Measurements from ENCODE around the gene MME.
A peak's percentile ranks its signal among the peaks of the same experiment; 100 is the strongest.
"Not testable (repeated sequence)": the region's sequence is repeated elsewhere in the genome, so short reads cannot be mapped to it uniquely, and the experiment has no call there.

Gene MME

GRCh38 chr3:155106119-155106518, 26.0 kb downstream of the MME start:
- Histone ChIP-seq H3K36me3 (ENCODE audit: insufficient read depth, low read length) (peaks cover 4% of the 10 kb centered on the region; the same call in 1 of the 2 replicates), H3K4me1 (ENCODE audit: control insufficient read depth, insufficient read depth, low read length, unreplicated experiment) (peaks cover 18% of the 10 kb centered on the region), H3K79me2 (ENCODE audit: control insufficient read depth, insufficient read depth, low read length, unreplicated experiment) (no peaks in the 10 kb centered on the region), H3K4me3 (ENCODE audit: low read depth, low read length) (no peak overlapping the region), H2AFZ (ENCODE audit: low read length, unreplicated experiment) (no peak overlapping the region), H3K27me3 (ENCODE audit: insufficient read depth, low read length) (no peaks in the 10 kb centered on the region), H3K27ac (ENCODE audit: low read depth, low read length) (no peak overlapping the region)

GRCh38 chr3:155110022-155110421, 29.9 kb downstream of the MME start:
- no peak overlapping the region for H3K27ac ChIP-seq (ENCODE audit: low read depth, low read length)
- H3K36me3 ChIP-seq (ENCODE audit: insufficient read depth, low read length): no peaks in the 10 kb centered on the region
- H3K27me3 ChIP-seq (ENCODE audit: insufficient read depth, low read length): no peaks in the 10 kb centered on the region
- H2AFZ ChIP-seq (ENCODE audit: low read length, unreplicated experiment): no peak overlapping the region
- no peaks in the 10 kb centered on the region for H3K4me1 ChIP-seq (ENCODE audit: control insufficient read depth, insufficient read depth, low read length, unreplicated experiment)
- H3K79me2 ChIP-seq (ENCODE audit: control insufficient read depth, insufficient read depth, low read length, unreplicated experiment): no peaks in the 10 kb centered on the region
- no peak overlapping the region for H3K4me3 ChIP-seq (ENCODE audit: low read depth, low read length)

GRCh38 chr3:155110996-155111901, 31.1 kb downstream of the MME start:
- no peaks in the 10 kb centered on the region for H3K27me3 ChIP-seq (ENCODE audit: insufficient read depth, low read length)
- no peaks in the 10 kb centered on the region for H3K4me1 ChIP-seq (ENCODE audit: control insufficient read depth, insufficient read depth, low read length, unreplicated experiment)
- H3K27ac ChIP-seq (ENCODE audit: low read depth, low read length): no peak overlapping the region
- H3K79me2 ChIP-seq (ENCODE audit: control insufficient read depth, insufficient read depth, low read length, unreplicated experiment): no peaks in the 10 kb centered on the region
- no peak overlapping the region for H3K4me3 ChIP-seq (ENCODE audit: low read depth, low read length)
- no peak overlapping the region for H2AFZ ChIP-seq (ENCODE audit: low read length, unreplicated experiment)
- no peaks in the 10 kb centered on the region for H3K36me3 ChIP-seq (ENCODE audit: insufficient read depth, low read length)

- no peak overlapping the region for H3K4me3 ChIP-seq (ENCODE audit: low read depth, low read length)
Measured at GRCh38 chr3:155111971-155112370, 31.9 kb downstream of the MME start.

GRCh38 chr3:155112661-155113389, 32.7 kb downstream of the MME start:
- no peak overlapping the region for H3K4me3 ChIP-seq (ENCODE audit: low read depth, low read length)
- peaks cover 2% of the 10 kb centered on the region; the same call in 1 of the 2 replicates for H3K36me3 ChIP-seq (ENCODE audit: insufficient read depth, low read length)
- no peak overlapping the region for H3K27ac ChIP-seq (ENCODE audit: low read depth, low read length)
- H3K79me2 ChIP-seq (ENCODE audit: control insufficient read depth, insufficient read depth, low read length, unreplicated experiment): no peaks in the 10 kb centered on the region
- no peak overlapping the region for H2AFZ ChIP-seq (ENCODE audit: low read length, unreplicated experiment)
- no peaks in the 10 kb centered on the region for H3K27me3 ChIP-seq (ENCODE audit: insufficient read depth, low read length)
- H3K4me1 ChIP-seq (ENCODE audit: control insufficient read depth, insufficient read depth, low read length, unreplicated experiment): peaks cover 5% of the 10 kb centered on the region

More at GRCh38 chr3:155111971-155112370, 31.9 kb downstream of the MME start:
- H2AFZ ChIP-seq (ENCODE audit: low read length, unreplicated experiment): no peak overlapping the region
- H3K36me3 ChIP-seq (ENCODE audit: insufficient read depth, low read length): no peaks in the 10 kb centered on the region
- peaks cover 1% of the 10 kb centered on the region for H3K4me1 ChIP-seq (ENCODE audit: control insufficient read depth, insufficient read depth, low read length, unreplicated experiment)
- H3K79me2 ChIP-seq (ENCODE audit: control insufficient read depth, insufficient read depth, low read length, unreplicated experiment): no peaks in the 10 kb centered on the region
- no peak overlapping the region for H3K27ac ChIP-seq (ENCODE audit: low read depth, low read length)
- H3K27me3 ChIP-seq (ENCODE audit: insufficient read depth, low read length): no peaks in the 10 kb centered on the region

GRCh38 chr3:155124745-155125144, 44.6 kb downstream of the MME start:
- not testable (repeated sequence) for H3K79me2 ChIP-seq (ENCODE audit: control insufficient read depth, insufficient read depth, low read length, unreplicated experiment); H3K4me3 ChIP-seq (ENCODE audit: low read depth, low read length); H3K27ac ChIP-seq (ENCODE audit: low read depth, low read length); H3K36me3 ChIP-seq (ENCODE audit: insufficient read depth, low read length); H2AFZ ChIP-seq (ENCODE audit: low read length, unreplicated experiment); H3K4me1 ChIP-seq (ENCODE audit: control insufficient read depth, insufficient read depth, low read length, unreplicated experiment); H3K27me3 ChIP-seq (ENCODE audit: insufficient read depth, low read length)

GRCh38 chr3:155129396-155129795, 49.3 kb downstream of the MME start:
- no peak overlapping the region for H3K4me3 ChIP-seq (ENCODE audit: low read depth, low read length)
- peaks cover 12% of the 10 kb centered on the region for H3K4me1 ChIP-seq (ENCODE audit: control insufficient read depth, insufficient read depth, low read length, unreplicated experiment)
- no peaks in the 10 kb centered on the region for H3K79me2 ChIP-seq (ENCODE audit: control insufficient read depth, insufficient read depth, low read length, unreplicated experiment)
- H2AFZ ChIP-seq (ENCODE audit: low read length, unreplicated experiment): no peak overlapping the region
- no peak overlapping the region for H3K27ac ChIP-seq (ENCODE audit: low read depth, low read length)
- no peaks in the 10 kb centered on the region for H3K27me3 ChIP-seq (ENCODE audit: insufficient read depth, low read length)
- peaks cover 9% of the 10 kb centered on the region for H3K36me3 ChIP-seq (ENCODE audit: insufficient read depth, low read length)

- H3K4me1 ChIP-seq (ENCODE audit: control insufficient read depth, insufficient read depth, low read length, unreplicated experiment): peaks cover 12% of the 10 kb centered on the region
Measured at GRCh38 chr3:155130001-155130400, 49.9 kb downstream of the MME start.

GRCh38 chr3:155131104-155131503, 51.0 kb downstream of the MME start:
- Histone ChIP-seq H2AFZ (ENCODE audit: low read length, unreplicated experiment) (no peak overlapping the region), H3K79me2 (ENCODE audit: control insufficient read depth, insufficient read depth, low read length, unreplicated experiment) (no peaks in the 10 kb centered on the region), H3K4me1 (ENCODE audit: control insufficient read depth, insufficient read depth, low read length, unreplicated experiment) (peaks cover 12% of the 10 kb centered on the region), H3K36me3 (ENCODE audit: insufficient read depth, low read length) (peaks cover 9% of the 10 kb centered on the region), H3K4me3 (ENCODE audit: low read depth, low read length) (no peak overlapping the region), H3K27ac (ENCODE audit: low read depth, low read length) (peak overlapping the region; percentile 44), H3K27me3 (ENCODE audit: insufficient read depth, low read length) (no peaks in the 10 kb centered on the region)

More at GRCh38 chr3:155130001-155130400, 49.9 kb downstream of the MME start:
- H2AFZ ChIP-seq (ENCODE audit: low read length, unreplicated experiment): no peak overlapping the region
- no peak overlapping the region for H3K27ac ChIP-seq (ENCODE audit: low read depth, low read length)
- H3K4me3 ChIP-seq (ENCODE audit: low read depth, low read length): no peak overlapping the region
- no peaks in the 10 kb centered on the region for H3K27me3 ChIP-seq (ENCODE audit: insufficient read depth, low read length)
- H3K79me2 ChIP-seq (ENCODE audit: control insufficient read depth, insufficient read depth, low read length, unreplicated experiment): no peaks in the 10 kb centered on the region
- peaks cover 12% of the 10 kb centered on the region for H3K36me3 ChIP-seq (ENCODE audit: insufficient read depth, low read length)

- not testable (repeated sequence) for H3K27me3 ChIP-seq (ENCODE audit: insufficient read depth, low read length); H3K4me3 ChIP-seq (ENCODE audit: low read depth, low read length); H2AFZ ChIP-seq (ENCODE audit: low read length, unreplicated experiment); H3K79me2 ChIP-seq (ENCODE audit: control insufficient read depth, insufficient read depth, low read length, unreplicated experiment); H3K27ac ChIP-seq (ENCODE audit: low read depth, low read length)
- peaks cover 17% of the 10 kb centered on the region; the same call in 1 of the 2 replicates for H3K36me3 ChIP-seq (ENCODE audit: insufficient read depth, low read length)
- peaks cover 12% of the 10 kb centered on the region for H3K4me1 ChIP-seq (ENCODE audit: control insufficient read depth, insufficient read depth, low read length, unreplicated experiment)
Measured at GRCh38 chr3:155134311-155134710, 54.2 kb downstream of the MME start.

Measured in ACC112 (cell line).